ENCODE data around the gene SETD1B. TPM values are rescaled to one million over a fixed set of nuclear protein-coding genes. Genes with fewer than 3 reads are reported as not detected.
A peak's percentile ranks its signal among the peaks of the same experiment; 100 is the strongest.

SETD1B gene
- total RNA-seq, 1 experiment from 2014 or later: 32.2 TPM

DNA sequence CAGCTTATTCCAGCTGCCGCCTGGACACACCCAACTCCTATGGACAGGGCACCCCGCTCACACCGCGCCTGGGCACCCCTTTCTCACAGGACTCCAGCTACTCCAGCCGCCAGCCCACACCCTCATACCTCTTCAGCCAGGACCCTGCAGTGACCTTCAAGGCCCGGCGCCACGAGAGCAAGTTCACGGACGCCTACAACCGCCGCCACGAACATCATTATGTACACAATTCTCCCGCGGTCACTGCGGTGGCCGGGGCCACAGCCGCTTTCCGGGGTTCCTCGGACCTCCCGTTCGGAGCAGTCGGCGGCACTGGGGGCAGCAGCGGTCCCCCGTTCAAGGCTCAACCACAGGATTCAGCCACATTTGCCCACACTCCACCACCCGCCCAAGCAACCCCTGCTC is 5.9 kb downstream of the SETD1B start:
- Mint-ChIP-seq H3K4me1 (ENCODE audit: low read depth, unreplicated experiment) (peaks cover 43% of the 10 kb centered on the region), H3K27ac (ENCODE audit: unreplicated experiment) (no peak overlapping the region), H3K27me3 (ENCODE audit: unreplicated experiment) (no peaks in the 10 kb centered on the region), H3K9me3 (ENCODE audit: low read depth, unreplicated experiment) (no peaks in the 10 kb centered on the region), H3K36me3 (ENCODE audit: insufficient read depth, unreplicated experiment) (peaks cover 84% of the 10 kb centered on the region), H3K4me3 (ENCODE audit: low read depth, unreplicated experiment) (no peak overlapping the region)
- DNase-seq: no peak
- intact Hi-C loops (cut with micrococcal nuclease; ENCODE audit: unreplicated experiment): no loop called here
- TF ChIP-seq, protein P1, sequence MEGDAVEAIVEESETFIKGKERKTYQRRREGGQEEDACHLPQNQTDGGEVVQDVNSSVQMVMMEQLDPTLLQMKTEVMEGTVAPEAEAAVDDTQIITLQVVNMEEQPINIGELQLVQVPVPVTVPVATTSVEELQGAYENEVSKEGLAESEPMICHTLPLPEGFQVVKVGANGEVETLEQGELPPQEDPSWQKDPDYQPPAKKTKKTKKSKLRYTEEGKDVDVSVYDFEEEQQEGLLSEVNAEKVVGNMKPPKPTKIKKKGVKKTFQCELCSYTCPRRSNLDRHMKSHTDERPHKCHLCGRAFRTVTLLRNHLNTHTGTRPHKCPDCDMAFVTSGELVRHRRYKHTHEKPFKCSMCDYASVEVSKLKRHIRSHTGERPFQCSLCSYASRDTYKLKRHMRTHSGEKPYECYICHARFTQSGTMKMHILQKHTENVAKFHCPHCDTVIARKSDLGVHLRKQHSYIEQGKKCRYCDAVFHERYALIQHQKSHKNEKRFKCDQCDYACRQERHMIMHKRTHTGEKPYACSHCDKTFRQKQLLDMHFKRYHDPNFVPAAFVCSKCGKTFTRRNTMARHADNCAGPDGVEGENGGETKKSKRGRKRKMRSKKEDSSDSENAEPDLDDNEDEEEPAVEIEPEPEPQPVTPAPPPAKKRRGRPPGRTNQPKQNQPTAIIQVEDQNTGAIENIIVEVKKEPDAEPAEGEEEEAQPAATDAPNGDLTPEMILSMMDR (IDR thresholded peaks at IDR 0.05; ENCODE audit: unreplicated experiment): no peak
- TSS peak; percentile 1 for BruUV-seq (replicated peaks)
- CTCF ChIA-PET: interaction anchor here (4.6 kb wide), 1 partner anchor 13 kb away, joined by 179 read pairs; the partner anchor contains the start of gene RHOF

- H3K4me1 Mint-ChIP-seq (ENCODE audit: low read depth, unreplicated experiment): peaks cover 43% of the 10 kb centered on the region
- H3K4me3 Mint-ChIP-seq (ENCODE audit: low read depth, unreplicated experiment): no peak overlapping the region
- no peaks in the 10 kb centered on the region for H3K9me3 Mint-ChIP-seq (ENCODE audit: low read depth, unreplicated experiment)
- CTCF ChIA-PET: interaction anchor here (2.3 to 4.6 kb wide), 3 partner anchors 8 to 24 kb away, joined by 7 to 179 read pairs (median 13); partner anchors contain the start of genes RHOF and SETD1B
- no peak overlapping the region for H3K27ac Mint-ChIP-seq (ENCODE audit: unreplicated experiment)
- intact Hi-C loops (cut with micrococcal nuclease; ENCODE audit: unreplicated experiment): no loop called here
- BruUV-seq (replicated peaks): no TSS peak
- H3K27me3 Mint-ChIP-seq (ENCODE audit: unreplicated experiment): no peaks in the 10 kb centered on the region
- TF ChIP-seq, protein P1 (IDR thresholded peaks at IDR 0.05; ENCODE audit: unreplicated experiment): no peak
- peaks cover 84% of the 10 kb centered on the region for H3K36me3 Mint-ChIP-seq (ENCODE audit: insufficient read depth, unreplicated experiment)
- DNase-seq: no peak
These were observed 6.5 kb downstream of the SETD1B start for GRCh38 chr12:121810234-121810817.

DNA sequence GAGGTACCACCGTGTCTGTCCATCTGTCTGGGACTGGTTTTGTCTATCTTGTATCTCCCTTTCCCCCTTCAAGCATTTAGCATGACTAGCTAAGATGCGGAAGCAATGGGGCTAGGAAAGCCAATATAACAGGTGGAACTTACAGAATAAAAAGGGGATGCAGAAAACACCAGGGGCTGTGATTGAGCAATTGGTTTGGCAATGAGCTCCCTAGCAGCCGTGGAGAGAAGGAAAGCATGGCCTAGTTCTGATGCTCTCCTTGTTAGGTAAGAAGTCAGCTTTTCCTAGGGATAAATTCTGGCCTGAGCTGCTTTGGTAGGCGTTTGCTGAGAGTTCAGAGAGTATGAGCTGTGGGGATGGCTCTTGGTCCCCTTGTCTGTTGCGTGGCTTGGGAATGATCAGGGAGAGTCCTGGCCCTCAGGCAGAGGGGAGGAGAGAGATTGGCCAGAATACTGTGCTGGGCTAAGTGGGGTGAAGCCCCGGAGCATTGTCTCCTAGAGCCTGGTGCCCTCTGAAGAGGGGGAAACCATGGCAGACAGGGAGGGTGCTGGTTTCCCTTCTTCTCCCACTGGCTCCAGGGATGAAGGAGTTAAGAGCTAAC is 7.1 kb downstream of the SETD1B start:
- BruUV-seq (replicated peaks): no TSS peak
- TF ChIP-seq, protein P1 (IDR thresholded peaks at IDR 0.05; ENCODE audit: unreplicated experiment): no peak
- H3K27ac Mint-ChIP-seq (ENCODE audit: unreplicated experiment): peak overlapping the region; percentile 81
- peaks cover 84% of the 10 kb centered on the region for H3K36me3 Mint-ChIP-seq (ENCODE audit: insufficient read depth, unreplicated experiment)
- H3K27me3 Mint-ChIP-seq (ENCODE audit: unreplicated experiment): no peaks in the 10 kb centered on the region
- peaks cover 41% of the 10 kb centered on the region for H3K4me1 Mint-ChIP-seq (ENCODE audit: low read depth, unreplicated experiment)
- no peaks in the 10 kb centered on the region for H3K9me3 Mint-ChIP-seq (ENCODE audit: low read depth, unreplicated experiment)
- intact Hi-C loops (cut with micrococcal nuclease; ENCODE audit: unreplicated experiment): no loop called here
- H3K4me3 Mint-ChIP-seq (ENCODE audit: low read depth, unreplicated experiment): peak overlapping the region; percentile 94
- no peak for DNase-seq
- CTCF ChIA-PET: interaction anchor here (0.6 to 4.6 kb wide), 5 partner anchors 8 to 230 kb away, joined by 4 to 179 read pairs (median 7); partner anchors contain the start of genes RHOF and SETD1B

GRCh38 chr12:121811434-121812319 is 7.9 kb downstream of the SETD1B start:
- BruUV-seq (replicated peaks): no TSS peak
- CTCF ChIA-PET: interaction anchor here (0.6 to 4.6 kb wide), 10 partner anchors 9 to 309 kb away, joined by 3 to 179 read pairs (median 4); partner anchors contain the start of genes RHOF and SETD1B
- Mint-ChIP-seq H3K36me3 (ENCODE audit: insufficient read depth, unreplicated experiment) (peaks cover 81% of the 10 kb centered on the region), H3K4me3 (ENCODE audit: low read depth, unreplicated experiment) (peak overlapping the region; percentile 94), H3K27ac (ENCODE audit: unreplicated experiment) (peak overlapping the region; percentile 81), H3K4me1 (ENCODE audit: low read depth, unreplicated experiment) (peaks cover 33% of the 10 kb centered on the region), H3K9me3 (ENCODE audit: low read depth, unreplicated experiment) (no peaks in the 10 kb centered on the region), H3K27me3 (ENCODE audit: unreplicated experiment) (no peaks in the 10 kb centered on the region)
- DNase-seq: peak; percentile 89
- TF ChIP-seq, protein P1 (IDR thresholded peaks at IDR 0.05; ENCODE audit: unreplicated experiment): peak; percentile 98
- intact Hi-C loops (cut with micrococcal nuclease; ENCODE audit: unreplicated experiment): loop anchor here (1.0 kb wide), 1 partner anchor 16 kb away; no protein-coding TSS in a partner anchor

Measured in Calu3 (cell line).